Prostate gland (tissue), 2 donors: ENCODE results near the gene MPPED2. TPM values are rescaled to one million over a fixed set of nuclear protein-coding genes. Genes with fewer than 3 reads are reported as not detected.

Source experiments
- DNase-seq: peaks from one replicate; pipeline ENCODE4 v3.0.0-alpha.2; 2019; ENCODE audit warnings: low spot score
- H3K27ac ChIP-seq, 2 donors: fragments of 200-600 bp; sonication (generic); 2 replicates each; pipeline ENCODE4 v1.5.1; 2017 to 2019
- H3K27me3 ChIP-seq: fragments of 200-600 bp; sonication (generic); replicated peaks from 2 replicates; pipeline ENCODE4 v1.5.1; 2019; ENCODE audit not compliant: insufficient read depth
- H3K36me3 ChIP-seq, 2 donors: fragments of 200-600 bp; sonication (generic); 1 replicate in 1 of 2; 2 replicates in 1 of 2; pipeline versions ENCODE4 v1.5.1 to v1.8.1; 2017 to 2019
- H3K4me1 ChIP-seq: fragments of 200-600 bp; sonication (generic); replicated peaks from 2 replicates; pipeline ENCODE4 v1.5.1; 2019
- H3K4me3 ChIP-seq, 2 donors: fragments of 200-600 bp; sonication (generic); 2 replicates each; pipeline ENCODE4 v1.5.1; 2017 to 2019
- H3K9me3 ChIP-seq: fragments of 200-600 bp; sonication (generic); 2 replicates; pipeline ENCODE4 v1.5.1; 2017
- CTCF ChIP-seq, 4 experiments: fragments of 200-600 bp in 2 of 4; fragments of 450-650 bp in 2 of 4; sonication (generic) in 2 of 4; IDR thresholded peaks; 1 replicate in 3 of 4; 2 replicates in 1 of 4; pipeline ENCODE4 v1.5.1; 2016 to 2019; ENCODE audit warnings: antibody characterized with exemption in 4 of 4, mild to moderate bottlenecking in 2 of 4, moderate library complexity in 2 of 4
- POLR2A ChIP-seq: fragments of 450-650 bp; IDR thresholded peaks from one replicate; pipeline ENCODE4 v1.6.1; 2016; ENCODE audit warnings: antibody characterized with exemption, mild to moderate bottlenecking
- POLR2AphosphoS5 ChIP-seq: sonication (generic); formaldehyde crosslinking; IDR thresholded peaks from one replicate; pipeline ENCODE4 v1.6.1; 2017; ENCODE audit warnings: antibody characterized with exemption
- WGBS: methylation state at CpG from one replicate; pipeline ENCODE4 v1.1.5; 2018; 5-methylcytosine and 5-hydroxymethylcytosine counted together
- intact Hi-C: fragments of 100-400 bp; cut with DNase I; formaldehyde crosslinking; loops from one replicate; pipeline ENCODE4 v1.14.2; 2022
- total RNA-seq, 2 donors: library from RNA; depleted of rRNA; stranded (reverse); fragments of >200 nt; gene quantifications; one replicate each; pipeline ENCODE4 v1.1.0, GENCODE V29; 2016

Gene MPPED2
- total RNA-seq, 2 donors from 2014 or later, result 28.4 to 34.9 TPM

DNA sequence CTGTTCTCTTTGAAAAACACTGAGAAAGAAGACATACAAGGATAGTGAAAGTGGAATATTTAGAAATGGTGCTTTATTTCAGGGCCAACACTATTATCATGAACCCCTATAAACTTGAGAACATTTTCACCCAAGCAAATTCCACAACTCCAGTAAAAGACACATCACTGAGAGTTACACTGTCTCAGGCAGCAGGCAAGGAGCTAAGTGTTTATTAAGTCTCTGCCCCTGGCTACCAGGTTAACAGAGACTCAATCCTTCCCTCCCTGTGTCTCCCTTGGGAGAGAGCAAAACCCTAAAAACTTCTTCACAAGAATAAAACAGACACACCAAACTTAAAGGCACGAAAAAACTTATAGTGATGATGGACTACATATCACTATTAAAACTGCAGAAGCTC is 18.5 kb downstream of the MPPED2 start:
- WGBS, result 63% methylated on average over 1 of the region's 1 CpG
- Histone ChIP-seq H3K4me1 (no peaks in the 10 kb centered on the region), H3K9me3 (no peaks in the 10 kb centered on the region), H3K36me3 (no peaks in the 10 kb centered on the region), H3K27ac (no peak overlapping the region), H3K4me3 (no peak overlapping the region), H3K27me3 (no peaks in the 10 kb centered on the region)
- TF ChIP-seq POLR2A (no peak), POLR2AphosphoS5 (no peak), CTCF (IDR thresholded peaks at IDR 0.05) (no peak)
- intact Hi-C loops, result no loop called here
- no peak for DNase-seq

DNA sequence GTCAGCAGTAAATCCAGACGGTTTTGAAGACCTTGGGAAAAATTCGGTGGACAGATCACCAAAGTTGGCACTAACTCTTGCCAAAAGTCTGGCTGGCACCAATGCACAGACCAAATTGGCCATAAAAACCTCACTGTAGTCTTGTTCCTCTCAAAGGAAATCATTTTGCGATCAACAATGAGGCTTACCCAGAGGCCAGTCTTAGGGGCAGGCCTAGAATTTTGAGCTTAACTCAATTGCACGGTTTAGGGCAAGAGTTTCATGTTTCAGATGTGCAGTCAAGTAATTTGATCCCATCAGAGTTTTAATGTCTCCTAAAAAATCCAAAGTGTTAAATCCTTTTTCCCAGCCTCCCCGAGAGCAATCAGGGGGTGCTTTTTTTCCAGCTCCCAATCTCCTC is 19.0 kb downstream of the MPPED2 start:
- no peak for DNase-seq
- Histone ChIP-seq H3K4me1 (no peaks in the 10 kb centered on the region), H3K27me3 (no peaks in the 10 kb centered on the region), H3K36me3 (no peaks in the 10 kb centered on the region), H3K27ac (no peak overlapping the region), H3K9me3 (no peaks in the 10 kb centered on the region), H3K4me3 (no peak overlapping the region)
- no peak for TF ChIP-seq CTCF (IDR thresholded peaks at IDR 0.05)
- TF ChIP-seq POLR2AphosphoS5, result no peak
- no peak for TF ChIP-seq POLR2A
- WGBS, result 33% methylated on average over 5 of the region's 5 CpGs
- intact Hi-C loops, result no loop called here

GRCh38 chr11:30566482-30566881 is 19.7 kb downstream of the MPPED2 start:
- intact Hi-C loops, result no loop called here
- no peak for DNase-seq
- no peak overlapping the region for H3K4me3 ChIP-seq
- H3K27ac ChIP-seq, result no peak overlapping the region
- no peaks in the 10 kb centered on the region for H3K36me3 ChIP-seq
- no peaks in the 10 kb centered on the region for H3K4me1 ChIP-seq
- no peaks in the 10 kb centered on the region for H3K27me3 ChIP-seq
- TF ChIP-seq POLR2AphosphoS5 (no peak), POLR2A (no peak), CTCF (IDR thresholded peaks at IDR 0.05) (no peak)
- 91% methylated on average over 3 of the region's 3 CpGs for WGBS
- no peaks in the 10 kb centered on the region for H3K9me3 ChIP-seq

DNA sequence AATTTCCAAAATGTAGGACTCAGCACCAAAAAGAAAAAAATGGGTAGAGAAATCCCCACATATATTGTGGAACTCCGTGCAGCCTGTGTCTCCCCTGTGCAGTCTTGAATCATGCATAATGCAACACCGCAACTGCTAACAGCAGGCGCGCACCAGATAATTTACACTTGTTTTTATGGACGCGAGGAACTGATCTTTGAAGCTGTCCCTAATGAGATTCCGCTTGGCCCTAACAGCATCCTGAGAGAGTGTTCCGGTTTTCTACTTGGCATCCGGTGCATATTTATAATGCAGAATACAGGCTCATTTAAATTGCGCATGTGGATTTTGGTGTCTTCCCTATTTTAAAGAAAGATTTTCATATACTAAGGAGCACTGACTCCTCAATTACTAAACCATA is 21.1 kb downstream of the MPPED2 start:
- Histone ChIP-seq H3K9me3 (no peaks in the 10 kb centered on the region), H3K27ac (no peak overlapping the region), H3K4me1 (no peaks in the 10 kb centered on the region), H3K27me3 (no peaks in the 10 kb centered on the region), H3K36me3 (no peaks in the 10 kb centered on the region), H3K4me3 (no peak overlapping the region)
- no peak for TF ChIP-seq POLR2A
- no peak for TF ChIP-seq CTCF (IDR thresholded peaks at IDR 0.05)
- no peak for DNase-seq
- intact Hi-C loops, result no loop called here
- WGBS, result 83% methylated on average over 10 of the region's 10 CpGs

DNA sequence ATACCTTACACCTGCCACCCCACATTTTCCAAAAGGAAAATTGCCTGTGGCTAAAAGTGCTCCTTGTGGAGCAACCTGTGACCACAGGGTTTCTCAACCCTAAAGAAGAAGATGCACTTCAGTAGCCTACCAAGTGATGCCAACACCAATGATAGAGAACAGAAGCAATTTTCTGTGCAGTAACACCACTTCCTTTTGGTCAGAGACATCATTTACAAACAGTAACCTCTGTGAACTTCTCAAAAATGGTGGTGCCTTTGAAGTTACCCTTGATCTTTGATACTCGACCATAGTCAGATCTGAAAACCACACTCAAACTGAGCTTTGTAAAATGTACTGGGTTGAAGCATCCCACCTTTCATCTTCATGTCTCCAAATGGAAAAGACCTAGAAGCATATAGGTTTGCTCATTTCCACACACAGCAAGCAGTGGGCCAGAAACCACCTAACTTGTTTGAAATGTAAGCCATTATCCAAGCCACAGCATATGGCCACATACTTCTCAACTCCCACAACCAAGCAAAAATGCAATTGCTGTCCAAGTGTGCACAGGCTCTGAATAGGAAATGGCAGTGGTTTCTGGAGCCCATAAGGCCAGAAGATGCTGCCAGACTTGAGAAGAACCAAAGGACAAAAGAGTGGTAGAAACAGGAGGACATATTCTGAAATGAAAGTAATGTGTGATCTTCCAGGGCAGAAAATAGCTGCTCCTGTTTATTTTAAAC is 24.3 kb downstream of the MPPED2 start:
- no peak for DNase-seq
- no peaks in the 10 kb centered on the region for H3K9me3 ChIP-seq
- whole genome bisulfite sequencing, result 95% methylated on average over 1 of the region's 1 CpG
- H3K4me1 ChIP-seq, result no peaks in the 10 kb centered on the region
- no peaks in the 10 kb centered on the region for H3K36me3 ChIP-seq
- no peak overlapping the region for H3K27ac ChIP-seq
- no peak overlapping the region for H3K4me3 ChIP-seq
- no peaks in the 10 kb centered on the region for H3K27me3 ChIP-seq
- intact Hi-C loops, result no loop called here
- no peak for TF ChIP-seq POLR2A
- TF ChIP-seq CTCF (IDR thresholded peaks at IDR 0.05), result no peak
- no peak for TF ChIP-seq POLR2AphosphoS5
